HepG2 (cell line): Measurements from ENCODE around the gene NRN1. TPM values are rescaled to one million over a fixed set of nuclear protein-coding genes. Genes with fewer than 3 reads are reported as not detected.

Experiments
- ATAC-seq: fragments of 200-7000 bp; cut with Tn5 transposase; 3 replicates; pipeline ENCODE4 v1.9.1; 2020; ENCODE audit warnings: mild to moderate bottlenecking, moderate library complexity
- BruUV-seq: library from RNA; stranded (reverse); fragments of 400-500 nt; replicated peaks from 2 replicates; lab custom pipeline; 2021; lab: Mats Ljungman, UMichigan
- CTCF ChIA-PET: fragments of 300-600 bp; formaldehyde crosslinking; extraction: SDS; loops from one replicate; lab custom pipeline; 2021; ENCODE audit warnings: low total read pairs, inconsistent platforms, low intra/inter-chr PET ratio; lab: Yijun Ruan, JAX
- POLR2A ChIA-PET: fragments of 350-600 bp; sonication (Branson Sonifier 250); formaldehyde crosslinking; loops from one replicate; lab custom pipeline; 2020; ENCODE audit warnings: antibody characterized with exemption, inconsistent platforms; lab: Yijun Ruan, JAX
- DNase-seq: peaks from one replicate; pipeline ENCODE4 v3.0.0-alpha.2; 2015; ENCODE audit warnings: low spot score
- FAIRE-seq: peaks from 3 replicates; lab custom pipeline; 2011; peaks lifted over from hg19 to GRCh38; lab: Jason Lieb, UNC
- H2AFZ ChIP-seq: one replicate; pipeline ENCODE4 v1.6.1; 2011; ENCODE audit warnings: low read length, inconsistent platforms
- H3K27ac ChIP-seq: fragments of 300-600 bp; 3 replicates; pipeline ENCODE4 v1.8.0; 2011; ENCODE audit warnings: mixed run types, mild to moderate bottlenecking, mixed read lengths, low read length, inconsistent platforms; ENCODE audit not compliant: insufficient read depth; ENCODE audit errors: extremely low read length
- H3K27me3 ChIP-seq, 2 experiments: fragments of 200-600 bp in 1 of 2; 2 replicates in 1 of 2; 3 replicates in 1 of 2; pipeline versions ENCODE4 v1.6.0 to v1.8.0; 2011; ENCODE audit warnings: low read length in 2 of 2, mild to moderate bottlenecking in 2 of 2, moderate library complexity in 2 of 2, inconsistent platforms in 1 of 2; ENCODE audit not compliant: insufficient read depth in 2 of 2, control insufficient read depth in 1 of 2
- H3K36me3 ChIP-seq, 2 experiments: fragments of 200-600 bp in 1 of 2; replicated peaks in 1 of 2; 2 replicates in 1 of 2; 3 replicates in 1 of 2; pipeline versions ENCODE4 v1.5.1 to v1.8.0; 2011; ENCODE audit warnings: low read length in 2 of 2, inconsistent platforms in 1 of 2; ENCODE audit not compliant: insufficient read depth in 2 of 2, control insufficient read depth in 1 of 2
- H3K4me1 ChIP-seq: 2 replicates; pipeline ENCODE4 v1.5.1; 2012; ENCODE audit warnings: low read length, inconsistent platforms; ENCODE audit not compliant: insufficient read depth
- H3K4me2 ChIP-seq: 2 replicates; pipeline ENCODE4 v1.6.0; 2011; ENCODE audit warnings: low read depth, low read length, inconsistent platforms
- H3K4me3 ChIP-seq, 3 experiments: fragments of 200-600 bp in 1 of 3; sonication (generic), shearing (Covaris generic) in 1 of 3; replicated peaks in 1 of 3; 2 replicates each; pipeline ENCODE4 v1.5.1; 2011 to 2016; ENCODE audit warnings: low read length in 3 of 3, inconsistent platforms in 2 of 3, low read depth in 2 of 3, mild to moderate bottlenecking in 2 of 3, control low read depth in 1 of 3, mixed read lengths in 1 of 3; ENCODE audit not compliant: insufficient read depth in 1 of 3
- H3K79me2 ChIP-seq: one replicate; pipeline ENCODE4 v1.6.1; 2011; ENCODE audit warnings: low read length, inconsistent platforms; ENCODE audit not compliant: insufficient read depth
- H3K9ac ChIP-seq: 2 replicates; pipeline ENCODE4 v1.6.0; 2011; ENCODE audit warnings: mild to moderate bottlenecking, low read depth, low read length, inconsistent platforms; ENCODE audit not compliant: insufficient read depth
- H3K9me3 ChIP-seq: 2 replicates; pipeline ENCODE4 v1.5.1; 2012; ENCODE audit warnings: mild to moderate bottlenecking, low read length
- H4K20me1 ChIP-seq: 2 replicates; pipeline ENCODE4 v1.6.0; 2011; ENCODE audit warnings: inconsistent platforms, mild to moderate bottlenecking, low read length, moderate library complexity; ENCODE audit not compliant: insufficient read depth
- ATF7 ChIP-seq, 2 experiments: fragments of 450-650 bp in 1 of 2; sonication (generic) in 1 of 2; formaldehyde crosslinking in 1 of 2; IDR thresholded peaks; 2 replicates each; pipeline versions ENCODE4 v1.4.0 to v1.6.1; 2016 to 2020; ENCODE audit warnings: antibody characterized with exemption in 1 of 2, mild to moderate bottlenecking in 1 of 2, missing genetic modification reagents in 1 of 2
- EP300 ChIP-seq, 3 experiments: sonication (generic) in 1 of 3; formaldehyde crosslinking in 1 of 3; IDR thresholded peaks; 2 replicates each; pipeline versions ENCODE4 v1.5.1 to v1.6.1; 2011 to 2020; ENCODE audit warnings: low read depth in 2 of 3, low read length in 2 of 3, borderline replicate concordance in 1 of 3, improper control_type of control experiment in 1 of 3, mild to moderate bottlenecking in 1 of 3, missing genetic modification reagents in 1 of 3, moderate library complexity in 1 of 3
- NFKB2 ChIP-seq: sonication (generic); formaldehyde crosslinking; IDR thresholded peaks from 2 replicates; pipeline ENCODE4 v1.4.0; 2020; ENCODE audit warnings: missing genetic modification reagents, borderline replicate concordance
- NFRKB ChIP-seq: fragments of 450-650 bp; IDR thresholded peaks from 2 replicates; pipeline ENCODE4 v1.6.1; 2017
- NFYC ChIP-seq: IDR thresholded peaks from 2 replicates; pipeline ENCODE4 v1.6.1; 2016; ENCODE audit warnings: missing genetic modification reagents, missing compliant biosample characterization
- NR3C1 ChIP-seq: sonication (generic); formaldehyde crosslinking; IDR thresholded peaks from 2 replicates; pipeline ENCODE4 v1.4.0; 2020; ENCODE audit warnings: missing genetic modification reagents
- SNAPC2 ChIP-seq: sonication (generic); formaldehyde crosslinking; IDR thresholded peaks from 2 replicates; pipeline ENCODE4 v1.8.1; 2022; ENCODE audit warnings: mild to moderate bottlenecking, missing genetic modification reagents
- SNAPC4 ChIP-seq: sonication (generic); formaldehyde crosslinking; IDR thresholded peaks from 2 replicates; pipeline ENCODE4 v1.4.0; 2020; ENCODE audit warnings: mild to moderate bottlenecking, missing genetic modification reagents
- TCF7L2 ChIP-seq: IDR thresholded peaks from 2 replicates; pipeline ENCODE4 v1.6.1; 2011; ENCODE audit warnings: mild to moderate bottlenecking, low read depth, low read length, moderate library complexity
- THRA ChIP-seq: sonication (generic); formaldehyde crosslinking; IDR thresholded peaks from 2 replicates; pipeline ENCODE4 v1.4.0; 2020; ENCODE audit warnings: missing genetic modification reagents, borderline replicate concordance
- ZBTB42 ChIP-seq: sonication (generic); formaldehyde crosslinking; IDR thresholded peaks from 2 replicates; pipeline ENCODE4 v1.5.0; 2020; ENCODE audit warnings: mild to moderate bottlenecking, missing genetic modification reagents
- ZMYM4 ChIP-seq: sonication (generic); formaldehyde crosslinking; IDR thresholded peaks from 2 replicates; pipeline ENCODE4 v1.8.1; 2023; ENCODE audit warnings: mild to moderate bottlenecking, missing genetic modification reagents
- ZNF101 ChIP-seq: sonication (generic); formaldehyde crosslinking; IDR thresholded peaks from 2 replicates; pipeline ENCODE4 v1.4.0; 2020; ENCODE audit warnings: mild to moderate bottlenecking, low read depth, missing genetic modification reagents, borderline replicate concordance
- WGBS: methylation state at CpG from one replicate; pipeline ENCODE4 v1.1.6; 2017; ENCODE audit warnings: low lambda C conversion rate; 5-methylcytosine and 5-hydroxymethylcytosine counted together
- in situ Hi-C: cut with HindIII; loops from 2 replicates; pipeline ENCODE4 v1.10.0; 2017; ENCODE audit warnings: low pct_unique_long_range_greater_than_20kb; ENCODE audit not compliant: extremely low pct_ligation_motif_present
- intact Hi-C: fragments of 100-400 bp; cut with micrococcal nuclease; formaldehyde crosslinking; loops from one replicate; pipeline ENCODE4 v1.10.0; 2022; ENCODE audit not compliant: unreplicated experiment
- polyA plus RNA-seq, 8 experiments: library from polyadenylated mRNA; depleted of rRNA in 3 of 8; stranded (reverse) in 7 of 8; unstranded in 1 of 8; fragments of >200 nt; fragmentation: Illumina TruSeq in 4 of 8; extraction: Trizol in 4 of 8; gene quantifications; 2 replicates each; pipeline versions ENCODE4 v1.2.1 to v1.2.3, GENCODE V29; 2011 to 2016; ENCODE audit warnings: low read depth in 4 of 8, missing spikeins in 1 of 8, mixed read lengths in 1 of 8; ENCODE audit not compliant: insufficient read depth in 1 of 8
- total RNA-seq, 5 experiments: library from RNA; depleted of rRNA; stranded (reverse); fragments of >200 nt; fragmentation: Illumina TruSeq; extraction: Trizol; gene quantifications; 2 replicates each; pipeline ENCODE4 v1.2.3, GENCODE V29; 2016; ENCODE audit warnings: low read depth in 1 of 5

NRN1 gene
- total and polyA plus RNA-seq, 2 of the 13 experiments (the other 11 are each of a cell fraction or from before 2014, with no cell fraction given) = 0.11 TPM; not detected in 1

- in situ Hi-C loops (no loop called here), intact Hi-C loops (no loop called here)
- Histone ChIP-seq H3K27ac (no peak overlapping the region), H3K27me3 (peaks cover 0 to 8% of the 10 kb centered on the region in 2 experiments; a peak in 2 of 5 replicates), H3K4me2 (no peak overlapping the region), H3K4me1 (no peaks in the 10 kb centered on the region), H3K4me3 (no peak overlapping the region), H3K36me3 (no peaks in the 10 kb centered on the region), H3K9me3 (no peaks in the 10 kb centered on the region), H3K9ac (no peak overlapping the region), H3K79me2 (no peaks in the 10 kb centered on the region), H2AFZ (no peak overlapping the region), H4K20me1 (no peaks in the 10 kb centered on the region)
- no peak for ATAC-seq
- no peak for TF ChIP-seq NR3C1
- TF ChIP-seq EP300 (IDR thresholded peaks at IDR 0.05; ENCODE audit: low read depth in 2 of 2, low read length in 2 of 2) = no peak
- TF ChIP-seq EP300 (CRISPR knock-in tag; IDR thresholded peaks at IDR 0.05; ENCODE audit: borderline replicate concordance) = no peak
- no peak for TF ChIP-seq NFYC (CRISPR knock-in tag)
- no peak for TF ChIP-seq SNAPC2 (CRISPR knock-in tag)
- TF ChIP-seq NFRKB = no peak
- WGBS = 5% methylated on average over 1 of the region's 1 CpG
- BruUV-seq = no TSS peak
- ChIA-PET POLR2A (no interaction called here), CTCF (no interaction called here)
- DNase-seq = no peak
- no peak for FAIRE-seq
These were observed 39.1 kb downstream of the NRN1 start for GRCh38 chr6:5967594-5967993.

- no TSS peak for BruUV-seq
- Histone ChIP-seq H3K9ac (no peak overlapping the region), H2AFZ (no peak overlapping the region), H3K4me1 (no peaks in the 10 kb centered on the region), H3K27me3 (peaks cover 3 to 20% of the 10 kb centered on the region in 2 experiments; a peak in 2 of 5 replicates), H3K4me3 (no peak overlapping the region), H3K79me2 (no peaks in the 10 kb centered on the region), H3K9me3 (no peaks in the 10 kb centered on the region), H4K20me1 (no peaks in the 10 kb centered on the region), H3K36me3 (no peaks in the 10 kb centered on the region), H3K27ac (no peak overlapping the region), H3K4me2 (no peak overlapping the region)
- WGBS = 4% methylated on average over 2 of the region's 2 CpGs
- no peak for FAIRE-seq
- no peak for DNase-seq
- in situ Hi-C loops (no loop called here), intact Hi-C loops (no loop called here)
- CTCF ChIA-PET = no interaction called here
- ATAC-seq = no peak
- POLR2A ChIA-PET = no interaction called here
- no peak for TF ChIP-seq ZBTB42 (CRISPR knock-in tag)
- TF ChIP-seq TCF7L2 = no peak
- TF ChIP-seq ATF7 (IDR thresholded peaks at IDR 0.05) = no peak
- TF ChIP-seq ATF7 (CRISPR knock-in tag; IDR thresholded peaks at IDR 0.05) = no peak
- no peak for TF ChIP-seq THRA (CRISPR knock-in tag)
- TF ChIP-seq ZMYM4 (CRISPR knock-in tag) = no peak
- no peak for TF ChIP-seq SNAPC4 (CRISPR knock-in tag)
- TF ChIP-seq NFKB2 (CRISPR knock-in tag) = no peak
- no peak for TF ChIP-seq ZNF101 (CRISPR knock-in tag)
These were observed 43.9 kb downstream of the NRN1 start for GRCh38 chr6:5962794-5963193.
